ENCODE data around the gene RARG.

RARG gene

GRCh38 chr12:53244337-53244736 lies 12.3 kb upstream of the RARG start:
- no peak for DNase-seq

- no peak for DNase-seq
These were observed 9.8 kb upstream of the RARG start for GRCh38 chr12:53241623-53242412.

GRCh38 chr12:53239643-53240258 lies 7.7 kb upstream of the RARG start:
- DNase-seq: no peak

- no peak for DNase-seq
These were observed 4.6 kb upstream of the RARG start for GRCh38 chr12:53236443-53237111.

- DNase-seq: no peak
These were observed 3.9 kb upstream of the RARG start for GRCh38 chr12:53235742-53236442.

GRCh38 chr12:53235164-53235563 lies 3.2 kb upstream of the RARG start:
- no peak for DNase-seq

GRCh38 chr12:53234271-53234914 lies 2.4 kb upstream of the RARG start:
- DNase-seq: no peak

- DNase-seq: no peak
These were observed 1.7 kb upstream of the RARG start for GRCh38 chr12:53233671-53234121.

GRCh38 chr12:53232646-53233461 lies 845 bp upstream of the RARG start:
- DNase-seq: peak; percentile 31 to 40

- no peak for DNase-seq
These were observed 413 bp downstream of the RARG start for GRCh38 chr12:53231671-53231920.

- DNase-seq: no peak
These were observed 1.7 kb downstream of the RARG start for GRCh38 chr12:53230108-53230845.

GRCh38 chr12:53229454-53229853 lies 2.6 kb downstream of the RARG start:
- DNase-seq: no peak

- DNase-seq: peak in 1 of 2 donors; percentile 47
These were observed 4.2 kb downstream of the RARG start for GRCh38 chr12:53227836-53228235.

- DNase-seq: no peak
These were observed 4.7 kb downstream of the RARG start for GRCh38 chr12:53227341-53227740.

GRCh38 chr12:53226815-53227214 lies 5.2 kb downstream of the RARG start:
- DNase-seq: no peak

GRCh38 chr12:53225635-53226424 lies 6.2 kb downstream of the RARG start:
- DNase-seq: no peak

GRCh38 chr12:53224897-53225634 lies 6.9 kb downstream of the RARG start:
- DNase-seq: no peak

- DNase-seq: no peak
These were observed 7.7 kb downstream of the RARG start for GRCh38 chr12:53224061-53224896.

Data from inflammatory macrophage (primary cell).